ENCODE data around the gene HLTF. TPM values are rescaled to one million over a fixed set of nuclear protein-coding genes. Genes with fewer than 3 reads are reported as not detected.

Gene HLTF
- total and polyA plus RNA-seq, 2 donors (not counting 1 experiment from before 2014, with no cell fraction given) = 3.3 to 22.9 TPM

GRCh38 chr3:149023951-149024350 lies 62.4 kb downstream of the HLTF start:
- H4K20me1 ChIP-seq (ENCODE audit: control insufficient read depth, insufficient read depth, low read length, poor library complexity, severe bottlenecking) = no peaks in the 10 kb centered on the region
- H3K9ac ChIP-seq (ENCODE audit: low read length) = no peak overlapping the region
- no peaks in the 10 kb centered on the region for H3K4me1 Mint-ChIP-seq
- TF ChIP-seq, protein P1, sequence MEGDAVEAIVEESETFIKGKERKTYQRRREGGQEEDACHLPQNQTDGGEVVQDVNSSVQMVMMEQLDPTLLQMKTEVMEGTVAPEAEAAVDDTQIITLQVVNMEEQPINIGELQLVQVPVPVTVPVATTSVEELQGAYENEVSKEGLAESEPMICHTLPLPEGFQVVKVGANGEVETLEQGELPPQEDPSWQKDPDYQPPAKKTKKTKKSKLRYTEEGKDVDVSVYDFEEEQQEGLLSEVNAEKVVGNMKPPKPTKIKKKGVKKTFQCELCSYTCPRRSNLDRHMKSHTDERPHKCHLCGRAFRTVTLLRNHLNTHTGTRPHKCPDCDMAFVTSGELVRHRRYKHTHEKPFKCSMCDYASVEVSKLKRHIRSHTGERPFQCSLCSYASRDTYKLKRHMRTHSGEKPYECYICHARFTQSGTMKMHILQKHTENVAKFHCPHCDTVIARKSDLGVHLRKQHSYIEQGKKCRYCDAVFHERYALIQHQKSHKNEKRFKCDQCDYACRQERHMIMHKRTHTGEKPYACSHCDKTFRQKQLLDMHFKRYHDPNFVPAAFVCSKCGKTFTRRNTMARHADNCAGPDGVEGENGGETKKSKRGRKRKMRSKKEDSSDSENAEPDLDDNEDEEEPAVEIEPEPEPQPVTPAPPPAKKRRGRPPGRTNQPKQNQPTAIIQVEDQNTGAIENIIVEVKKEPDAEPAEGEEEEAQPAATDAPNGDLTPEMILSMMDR (IDR thresholded peaks at IDR 0.05) = no peak
- H3K4me2 ChIP-seq (replicated peaks; ENCODE audit: low read depth, low read length, poor library complexity, severe bottlenecking) = no peak overlapping the region
- H3K27ac Mint-ChIP-seq = no peak overlapping the region
- no peak overlapping the region for H3K4me3 ChIP-seq (ENCODE audit: control extremely low read depth in 1 of 5, extremely low read depth in 1 of 5, insufficient read depth in 1 of 5, low read depth in 2 of 5, low read length in 4 of 5)
- H3K36me3 ChIP-seq (replicated peaks in 1 of 2; ENCODE audit: control extremely low read depth in 1 of 2, control insufficient read depth in 1 of 2, extremely low read depth in 1 of 2, insufficient read depth in 2 of 2, low read length in 1 of 2) = peaks cover 4 to 57% of the 10 kb centered on the region in 2 experiments
- 100% methylated on average over 2 of the region's 3 CpGs for WGBS (ENCODE audit: insufficient coverage)
- intact Hi-C loops (cut with micrococcal nuclease) = no loop called here
- no peaks in the 10 kb centered on the region for H3K27me3 ChIP-seq (replicated peaks in 1 of 4; ENCODE audit: control extremely low read depth in 1 of 4, control insufficient read depth in 3 of 4, insufficient read depth in 4 of 4, low read length in 3 of 4)
- H2AFZ ChIP-seq (ENCODE audit: insufficient read depth, low read depth, low read length, poor library complexity, severe bottlenecking) = no peak overlapping the region
- ATAC-seq (ENCODE audit: low read depth) (no peak), DNase-seq (no peak)
- no peaks in the 10 kb centered on the region for H3K79me2 ChIP-seq (ENCODE audit: control insufficient read depth, insufficient read depth, low read length)
- H3K27ac ChIP-seq (ENCODE audit: low read length in 2 of 2) = no peak overlapping the region
- no peaks in the 10 kb centered on the region for H3K9me3 Mint-ChIP-seq (ENCODE audit: insufficient read depth)
- H3K4me3 Mint-ChIP-seq = no peak overlapping the region
- no peaks in the 10 kb centered on the region for H3K4me1 ChIP-seq (ENCODE audit: control insufficient read depth in 2 of 2, insufficient read depth in 2 of 2, low read length in 2 of 2)
- H3K27me3 Mint-ChIP-seq = no peaks in the 10 kb centered on the region
- CTCF ChIA-PET = no interaction called here
- POLR2A ChIA-PET = no interaction called here
- H3K9me3 ChIP-seq (ENCODE audit: control extremely low read depth in 1 of 3, control insufficient read depth in 2 of 3, insufficient read depth in 1 of 3, low read length in 2 of 3) = peaks cover 0 to 3% (median 0%) of the 10 kb centered on the region in 3 donors

DNA sequence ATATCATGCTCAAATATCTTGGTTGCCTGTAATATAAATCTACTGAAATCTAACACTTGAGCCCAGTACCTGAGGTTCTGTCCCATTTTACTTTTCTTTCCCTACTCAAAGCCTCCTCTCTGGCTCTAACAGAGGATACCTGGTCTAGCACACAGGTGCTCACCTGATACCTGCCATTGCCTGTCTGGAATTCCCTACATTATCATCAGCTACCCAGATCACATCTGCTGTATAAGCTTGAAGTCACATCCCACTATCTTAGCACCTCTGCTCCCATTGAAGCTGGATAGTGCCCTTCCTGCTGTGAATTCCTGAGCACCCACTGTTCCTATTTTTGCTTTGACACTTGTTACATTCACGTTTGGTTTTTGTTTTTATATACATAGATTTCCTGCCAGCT lies 64.5 kb downstream of the HLTF start:
- no CpG with 5 or more reads among the region's 1 CpG for WGBS (ENCODE audit: insufficient coverage)
- H3K36me3 ChIP-seq (replicated peaks in 1 of 2; ENCODE audit: control extremely low read depth in 1 of 2, control insufficient read depth in 1 of 2, extremely low read depth in 1 of 2, insufficient read depth in 2 of 2, low read length in 1 of 2) = peaks cover 2 to 51% of the 10 kb centered on the region in 2 experiments
- DNase-seq (no peak), ATAC-seq (ENCODE audit: low read depth) (no peak)
- H3K4me3 Mint-ChIP-seq = no peak overlapping the region
- ChIA-PET POLR2A (no interaction called here), CTCF (interaction anchor here (1.1 kb wide), 1 partner anchor 33 kb away, joined by 3 read pairs; no protein-coding TSS in a partner anchor)
- no peak overlapping the region for H3K9ac ChIP-seq (ENCODE audit: low read length)
- intact Hi-C loops (cut with micrococcal nuclease) = no loop called here
- H3K27me3 Mint-ChIP-seq = no peaks in the 10 kb centered on the region
- TF ChIP-seq EZH2 (IDR thresholded peaks at IDR 0.05; ENCODE audit: borderline replicate concordance, insufficient read depth, low read depth, low read length, poor library complexity, severe bottlenecking) = no peak
- TF ChIP-seq, protein P1 (IDR thresholded peaks at IDR 0.05) = no peak
- no peaks in the 10 kb centered on the region for H3K9me3 Mint-ChIP-seq (ENCODE audit: insufficient read depth)
- H3K27ac Mint-ChIP-seq = no peak overlapping the region
- no peaks in the 10 kb centered on the region for H4K20me1 ChIP-seq (ENCODE audit: control insufficient read depth, insufficient read depth, low read length, poor library complexity, severe bottlenecking)
- no peaks in the 10 kb centered on the region for H3K27me3 ChIP-seq (replicated peaks in 1 of 4; ENCODE audit: control extremely low read depth in 1 of 4, control insufficient read depth in 3 of 4, insufficient read depth in 4 of 4, low read length in 3 of 4)
- H3K27ac ChIP-seq (ENCODE audit: low read length in 2 of 2) = no peak overlapping the region
- no peak overlapping the region for H3K4me3 ChIP-seq (ENCODE audit: control extremely low read depth in 1 of 5, extremely low read depth in 1 of 5, insufficient read depth in 1 of 5, low read depth in 2 of 5, low read length in 4 of 5)
- H3K4me1 Mint-ChIP-seq = no peaks in the 10 kb centered on the region
- no peak overlapping the region for H2AFZ ChIP-seq (ENCODE audit: insufficient read depth, low read depth, low read length, poor library complexity, severe bottlenecking)
- H3K4me2 ChIP-seq (replicated peaks; ENCODE audit: low read depth, low read length, poor library complexity, severe bottlenecking) = no peak overlapping the region
- no peaks in the 10 kb centered on the region for H3K79me2 ChIP-seq (ENCODE audit: control insufficient read depth, insufficient read depth, low read length)
- H3K9me3 ChIP-seq (ENCODE audit: control extremely low read depth in 1 of 3, control insufficient read depth in 2 of 3, insufficient read depth in 1 of 3, low read length in 2 of 3) = peaks cover 0 to 3% (median 0%) of the 10 kb centered on the region in 3 donors
- H3K4me1 ChIP-seq (ENCODE audit: control insufficient read depth in 2 of 2, insufficient read depth in 2 of 2, low read length in 2 of 2) = no peaks in the 10 kb centered on the region
